Stomach (tissue), 4 donors: ENCODE results near the gene ZNF212.

Source experiments
- POLR2AphosphoS5 ChIP-seq, 3 donors: sonication (generic); formaldehyde crosslinking; IDR thresholded peaks; one replicate each; pipeline ENCODE4 v1.6.1; 2016; ENCODE audit warnings: antibody characterized with exemption in 3 of 3
- TF ChIP-seq, protein P1 (sequence below), 7 experiments: fragments of 450-650 bp in 4 of 7; fragments of 200-600 bp in 3 of 7; sonication (generic) in 3 of 7; IDR thresholded peaks; one replicate each; pipeline ENCODE4 v1.5.1; 2016 to 2019; ENCODE audit warnings: antibody characterized with exemption in 7 of 7, control low read depth in 2 of 7, mild to moderate bottlenecking in 1 of 7

DNA sequence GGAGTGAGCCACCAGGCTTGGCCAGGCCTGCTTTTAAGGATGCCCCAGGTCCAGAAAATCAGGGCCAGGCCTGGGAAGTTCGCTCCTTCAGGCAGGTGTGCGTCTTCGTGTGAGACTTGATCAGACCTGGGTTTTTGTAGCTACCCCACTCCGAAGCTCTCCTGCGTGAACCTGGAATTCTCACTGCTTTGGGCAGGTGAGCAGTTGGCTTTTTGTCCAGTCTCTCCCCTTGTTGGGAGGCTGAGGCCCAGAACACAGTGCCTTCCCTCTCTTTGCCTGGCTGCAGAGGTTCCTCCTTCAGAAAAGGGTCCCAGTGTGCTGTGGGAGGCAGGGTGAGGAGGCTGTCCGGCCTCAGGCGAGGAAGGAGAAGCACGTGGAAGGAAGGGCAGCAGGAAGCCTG is 49.8 kb downstream of the ZNF212 start:
- TF ChIP-seq, protein P1, sequence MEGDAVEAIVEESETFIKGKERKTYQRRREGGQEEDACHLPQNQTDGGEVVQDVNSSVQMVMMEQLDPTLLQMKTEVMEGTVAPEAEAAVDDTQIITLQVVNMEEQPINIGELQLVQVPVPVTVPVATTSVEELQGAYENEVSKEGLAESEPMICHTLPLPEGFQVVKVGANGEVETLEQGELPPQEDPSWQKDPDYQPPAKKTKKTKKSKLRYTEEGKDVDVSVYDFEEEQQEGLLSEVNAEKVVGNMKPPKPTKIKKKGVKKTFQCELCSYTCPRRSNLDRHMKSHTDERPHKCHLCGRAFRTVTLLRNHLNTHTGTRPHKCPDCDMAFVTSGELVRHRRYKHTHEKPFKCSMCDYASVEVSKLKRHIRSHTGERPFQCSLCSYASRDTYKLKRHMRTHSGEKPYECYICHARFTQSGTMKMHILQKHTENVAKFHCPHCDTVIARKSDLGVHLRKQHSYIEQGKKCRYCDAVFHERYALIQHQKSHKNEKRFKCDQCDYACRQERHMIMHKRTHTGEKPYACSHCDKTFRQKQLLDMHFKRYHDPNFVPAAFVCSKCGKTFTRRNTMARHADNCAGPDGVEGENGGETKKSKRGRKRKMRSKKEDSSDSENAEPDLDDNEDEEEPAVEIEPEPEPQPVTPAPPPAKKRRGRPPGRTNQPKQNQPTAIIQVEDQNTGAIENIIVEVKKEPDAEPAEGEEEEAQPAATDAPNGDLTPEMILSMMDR (IDR thresholded peaks at IDR 0.05) = no peak
- TF ChIP-seq POLR2AphosphoS5 (IDR thresholded peaks at IDR 0.05) = no peak
